ENCODE measurements around the gene HSD17B11. TPM values are rescaled to one million over a fixed set of nuclear protein-coding genes. Genes with fewer than 3 reads are reported as not detected.
"Not testable (repeated sequence)": the region's sequence is repeated elsewhere in the genome, so short reads cannot be mapped to it uniquely, and the experiment has no call there.

HSD17B11 gene
- total and polyA plus RNA-seq, 12 donors: 34.1 to 202 (median 96.1) TPM

DNA sequence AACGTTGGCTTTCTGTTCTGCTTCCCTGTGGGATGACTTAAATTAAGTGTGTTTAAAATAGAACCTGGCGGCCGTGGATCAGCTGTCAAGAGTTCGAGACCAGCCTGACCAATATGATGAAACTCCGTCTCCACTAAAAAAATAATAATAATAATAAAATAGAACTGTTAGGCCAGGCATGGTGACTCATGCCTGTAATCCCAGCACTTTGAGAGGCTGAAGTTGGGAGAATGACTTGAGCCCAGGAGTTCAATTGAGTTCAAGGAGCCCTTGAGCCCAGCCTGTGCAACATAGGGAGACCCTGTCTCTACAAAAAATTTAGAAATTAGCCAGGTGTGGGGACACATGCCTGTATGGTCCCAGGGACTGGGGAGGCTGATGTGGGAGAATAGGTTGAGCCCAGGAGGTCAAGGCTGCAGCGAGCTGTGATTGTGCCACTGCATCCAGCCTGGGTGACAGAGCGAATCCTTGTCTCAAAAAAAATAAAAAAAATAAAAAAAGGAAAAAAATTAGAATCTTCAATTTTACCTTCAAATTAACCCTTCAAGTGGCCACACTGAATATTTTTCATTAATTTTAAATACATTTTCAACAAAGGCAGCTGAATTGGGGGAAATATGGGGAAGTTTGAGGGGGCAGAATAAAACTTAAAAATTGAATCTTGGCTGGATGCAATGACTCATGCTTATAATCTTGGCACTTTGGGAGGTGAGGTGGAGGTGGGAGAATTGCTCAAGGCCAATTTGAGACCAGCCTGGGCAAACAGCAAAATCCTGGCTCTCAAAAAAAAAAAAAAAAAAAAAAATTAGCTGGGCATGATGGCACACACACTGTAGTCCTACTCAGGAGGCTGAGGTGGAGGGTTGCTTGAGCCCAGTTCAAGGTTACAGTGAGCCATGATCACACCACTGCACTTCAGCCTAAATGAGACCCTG lies 36.6 kb downstream of the HSD17B11 start:
- WGBS, 4 donors: 33 to 42% (median 37%) methylated on average over 7 of the region's 7 CpGs
- no peaks in the 10 kb centered on the region for H3K9me3 ChIP-seq (replicated peaks in 1 of 3)
- no peak for TF ChIP-seq POLR2A (IDR thresholded peaks at IDR 0.05)
- TF ChIP-seq, protein P1, sequence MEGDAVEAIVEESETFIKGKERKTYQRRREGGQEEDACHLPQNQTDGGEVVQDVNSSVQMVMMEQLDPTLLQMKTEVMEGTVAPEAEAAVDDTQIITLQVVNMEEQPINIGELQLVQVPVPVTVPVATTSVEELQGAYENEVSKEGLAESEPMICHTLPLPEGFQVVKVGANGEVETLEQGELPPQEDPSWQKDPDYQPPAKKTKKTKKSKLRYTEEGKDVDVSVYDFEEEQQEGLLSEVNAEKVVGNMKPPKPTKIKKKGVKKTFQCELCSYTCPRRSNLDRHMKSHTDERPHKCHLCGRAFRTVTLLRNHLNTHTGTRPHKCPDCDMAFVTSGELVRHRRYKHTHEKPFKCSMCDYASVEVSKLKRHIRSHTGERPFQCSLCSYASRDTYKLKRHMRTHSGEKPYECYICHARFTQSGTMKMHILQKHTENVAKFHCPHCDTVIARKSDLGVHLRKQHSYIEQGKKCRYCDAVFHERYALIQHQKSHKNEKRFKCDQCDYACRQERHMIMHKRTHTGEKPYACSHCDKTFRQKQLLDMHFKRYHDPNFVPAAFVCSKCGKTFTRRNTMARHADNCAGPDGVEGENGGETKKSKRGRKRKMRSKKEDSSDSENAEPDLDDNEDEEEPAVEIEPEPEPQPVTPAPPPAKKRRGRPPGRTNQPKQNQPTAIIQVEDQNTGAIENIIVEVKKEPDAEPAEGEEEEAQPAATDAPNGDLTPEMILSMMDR (IDR thresholded peaks at IDR 0.05): no peak
- peak in 5 of 7 donors; percentile 19 to 58 (median 33) for DNase-seq
- intact Hi-C loops (cut with DNase I): no loop called here
- H3K27ac ChIP-seq: peak overlapping the region; percentile 21 to 61 (median 31)
- H3K4me3 ChIP-seq: no peak overlapping the region
- peaks cover 12 to 27% of the 10 kb centered on the region in 2 donors for H3K4me1 ChIP-seq (replicated peaks in 1 of 2)
- no peaks in the 10 kb centered on the region for H3K27me3 ChIP-seq
- H3K36me3 ChIP-seq (replicated peaks in 1 of 2): no peaks in the 10 kb centered on the region

DNA sequence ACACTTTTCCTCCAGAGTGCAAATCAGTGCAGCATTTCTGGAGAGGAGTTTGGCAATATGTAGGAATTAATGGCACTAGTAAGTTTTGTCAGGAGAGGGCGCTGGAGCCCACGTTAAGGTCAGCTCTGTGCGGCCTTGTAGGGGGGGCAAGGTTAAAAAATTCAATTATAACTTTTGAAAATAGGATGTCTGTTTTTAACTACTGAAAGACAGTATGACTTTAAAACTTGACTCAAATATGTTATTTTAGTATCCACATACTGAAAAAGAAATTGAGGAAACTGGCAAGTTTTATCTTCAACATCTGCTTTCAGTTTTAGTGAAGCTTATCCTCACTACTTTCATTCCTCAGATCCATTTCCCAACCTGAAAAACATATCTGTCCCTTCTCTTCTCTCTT lies 37.4 kb downstream of the HSD17B11 start:
- 10 to 24% (median 20%) methylated on average over 3 of the region's 3 CpGs for WGBS, 4 donors
- H3K4me3 ChIP-seq: no peak overlapping the region
- H3K9me3 ChIP-seq (replicated peaks in 1 of 3): no peaks in the 10 kb centered on the region
- intact Hi-C loops (cut with DNase I): no loop called here
- peak overlapping the region in 4 of 5 donors; percentile 31 to 61 (median 34) for H3K27ac ChIP-seq
- no peak for TF ChIP-seq POLR2A (IDR thresholded peaks at IDR 0.05)
- TF ChIP-seq, protein P1 (IDR thresholded peaks at IDR 0.05): peak; percentile 39 to 79 (median 67)
- H3K27me3 ChIP-seq: no peaks in the 10 kb centered on the region
- peak; percentile 39 to 74 (median 59) for DNase-seq
- no peaks in the 10 kb centered on the region for H3K36me3 ChIP-seq (replicated peaks in 1 of 2)
- H3K4me1 ChIP-seq (replicated peaks in 1 of 2): peaks cover 12 to 27% of the 10 kb centered on the region in 2 donors

DNA sequence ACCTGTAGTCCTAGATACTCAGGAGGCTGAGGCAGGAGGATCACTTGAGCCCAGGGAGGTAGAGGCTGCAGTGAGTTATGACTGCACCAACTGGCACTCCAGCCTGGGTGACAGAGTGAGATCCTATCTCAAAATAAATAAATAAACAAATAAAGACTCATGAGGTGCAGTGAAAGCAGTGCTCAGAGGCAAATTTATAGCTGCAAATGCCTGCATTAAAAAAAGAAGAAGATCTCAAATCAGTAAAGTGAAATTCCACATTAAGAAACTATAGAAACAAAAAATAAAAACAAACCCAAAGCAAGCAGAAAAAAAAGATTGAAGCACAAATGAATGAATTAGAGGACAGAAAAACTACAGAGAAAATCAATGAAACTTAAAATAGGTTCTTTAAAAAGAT lies 45.8 kb downstream of the HSD17B11 start:
- no peak for TF ChIP-seq POLR2A (IDR thresholded peaks at IDR 0.05)
- TF ChIP-seq, protein P1 (IDR thresholded peaks at IDR 0.05): no peak
- intact Hi-C loops (cut with DNase I): no loop called here

DNA sequence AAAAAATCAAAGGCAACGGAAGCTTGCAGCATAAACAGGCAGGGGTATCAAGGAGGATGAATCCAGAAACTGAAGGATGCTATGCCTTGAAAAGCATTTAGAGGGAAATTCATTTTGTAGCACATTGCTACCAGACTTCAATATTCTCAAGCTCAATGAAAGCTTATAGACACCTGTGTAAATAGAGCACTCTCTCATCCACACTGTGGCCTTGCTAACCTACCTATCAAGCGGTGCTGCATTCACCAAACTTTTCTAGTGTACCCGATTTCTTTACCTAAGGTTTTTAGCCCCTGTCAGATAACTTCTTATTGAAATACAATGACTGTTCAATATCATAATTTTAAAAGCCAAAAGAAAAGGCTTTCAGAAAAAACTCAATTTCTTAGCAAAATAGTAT lies 48.1 kb downstream of the HSD17B11 start:
- intact Hi-C loops (cut with DNase I): no loop called here
- H3K4me3 ChIP-seq: no peak overlapping the region
- 92 to 96% (median 94%) methylated on average over 3 of the region's 3 CpGs for WGBS, 4 donors
- peaks cover 0 to 13% of the 10 kb centered on the region in 2 donors for H3K36me3 ChIP-seq (replicated peaks in 1 of 2)
- TF ChIP-seq, protein P1 (IDR thresholded peaks at IDR 0.05): no peak
- TF ChIP-seq POLR2A (IDR thresholded peaks at IDR 0.05): no peak
- peak overlapping the region in 4 of 5 donors; percentile 25 to 65 (median 31) for H3K27ac ChIP-seq
- no peak for DNase-seq
- no peaks in the 10 kb centered on the region for H3K27me3 ChIP-seq
- peaks cover 0 to 10% (median 0%) of the 10 kb centered on the region in 3 donors for H3K9me3 ChIP-seq (replicated peaks in 1 of 3)
- H3K4me1 ChIP-seq (replicated peaks in 1 of 2): peaks cover 0 to 7% of the 10 kb centered on the region in 2 donors

More for the DNA sequence above, 45.8 kb downstream of the HSD17B11 start:
- Histone ChIP-seq H3K27me3 (no peaks in the 10 kb centered on the region), H3K4me3 (no peak overlapping the region), H3K9me3 (replicated peaks in 1 of 3) (peaks cover 0 to 10% (median 0%) of the 10 kb centered on the region in 3 donors), H3K27ac (no peak overlapping the region), H3K36me3 (replicated peaks in 1 of 2) (peaks cover 0 to under 1% of the 10 kb centered on the region in 2 donors), H3K4me1 (replicated peaks in 1 of 2) (peaks cover 0 to 7% of the 10 kb centered on the region in 2 donors)
- DNase-seq: no peak

DNA sequence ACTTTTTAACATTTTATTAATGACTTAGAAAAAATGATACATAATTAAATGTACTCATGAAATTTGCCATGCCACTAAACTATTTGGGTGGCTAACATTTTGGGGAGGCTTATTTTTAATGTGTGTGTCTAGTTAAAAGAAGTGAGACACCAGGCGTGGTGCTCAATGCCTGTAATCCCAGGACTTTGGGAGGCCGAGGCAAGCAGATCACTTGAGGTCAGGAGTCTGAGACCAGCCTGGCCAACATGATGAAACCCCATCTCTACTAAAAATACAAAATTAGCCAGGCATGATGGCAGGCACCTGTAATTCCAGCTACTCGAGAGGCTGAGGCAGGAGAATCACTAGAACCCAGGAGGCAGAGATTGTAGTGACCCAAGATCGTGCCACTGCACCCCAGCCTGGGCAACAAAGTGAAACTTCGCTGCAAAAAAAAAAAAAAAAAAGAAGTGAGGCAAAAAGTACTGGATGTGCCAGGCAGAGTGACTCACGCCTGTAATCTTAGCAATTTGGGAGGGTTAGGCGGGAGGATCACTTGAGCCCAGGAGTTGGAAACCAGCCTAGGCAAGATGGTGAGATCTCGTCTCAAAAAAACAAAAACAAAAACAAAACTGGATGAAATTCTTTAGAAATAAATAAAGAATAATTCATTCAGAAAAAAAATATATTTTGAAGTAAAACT lies 48.9 kb downstream of the HSD17B11 start:
- WGBS, 4 donors: 40 to 56% (median 45%) methylated on average over 8 of the region's 8 CpGs
- peak overlapping the region in 1 of 4 donors; percentile 37 for H3K4me3 ChIP-seq
- peak; percentile 65 to 87 (median 85) for DNase-seq

More for the DNA sequence above, 48.9 kb downstream of the HSD17B11 start:
- intact Hi-C loops (cut with DNase I); H3K27me3 ChIP-seq; H3K4me1 ChIP-seq (replicated peaks in 1 of 2): not testable (repeated sequence)
- H3K27ac ChIP-seq: peak overlapping the region in 4 of 5 donors; percentile 46 to 65 (median 58)
- peaks cover 0 to 10% (median 0%) of the 10 kb centered on the region in 3 donors for H3K9me3 ChIP-seq (replicated peaks in 1 of 3)
- peaks cover 0 to 19% of the 10 kb centered on the region in 2 donors for H3K36me3 ChIP-seq (replicated peaks in 1 of 2)
